Gastroesophageal sphincter (tissue), 4 donors: ENCODE measurements around the gene PRKAG2. TPM values are rescaled to one million over a fixed set of nuclear protein-coding genes. Genes with fewer than 3 reads are reported as not detected.
A peak's percentile ranks its signal among the peaks of the same experiment; 100 is the strongest.

ENCODE experiments used
- ATAC-seq: fragments of 150-250 bp; one replicate; pipeline ENCODE4 v1.9.1; 2016; ENCODE audit warnings: mild to moderate bottlenecking, moderate library complexity
- H3K27ac ChIP-seq, 4 donors: fragments of 200-600 bp; sonication (generic) in 3 of 4; 1 replicate in 3 of 4; 2 replicates in 1 of 4; pipeline ENCODE4 v1.5.1; 2016 to 2019
- H3K27me3 ChIP-seq: fragments of 200-600 bp; sonication (generic); one replicate; pipeline ENCODE4 v1.5.1; 2019
- H3K36me3 ChIP-seq, 2 donors: fragments of 200-600 bp; sonication (generic); one replicate each; pipeline ENCODE4 v1.5.1; 2019; ENCODE audit warnings: control low read depth in 1 of 2
- H3K4me1 ChIP-seq, 3 donors: fragments of 200-600 bp; sonication (generic); 1 replicate in 2 of 3; 2 replicates in 1 of 3; pipeline ENCODE4 v1.5.1; 2016 to 2019; ENCODE audit warnings: control low read depth in 2 of 3
- H3K4me3 ChIP-seq, 2 donors: fragments of 200-600 bp; sonication (generic); one replicate each; pipeline ENCODE4 v1.5.1; 2019; ENCODE audit warnings: mild to moderate bottlenecking in 1 of 2, moderate library complexity in 1 of 2
- H3K9me3 ChIP-seq, 3 donors: fragments of 200-600 bp; sonication (generic); one replicate each; pipeline ENCODE4 v1.5.1; 2017 to 2019; ENCODE audit warnings: control low read depth in 2 of 3
- EP300 ChIP-seq: sonication (generic); formaldehyde crosslinking; IDR thresholded peaks from one replicate; pipeline ENCODE4 v1.6.1; 2017; ENCODE audit warnings: antibody characterized with exemption, mild to moderate bottlenecking
- POLR2A ChIP-seq, 2 donors: fragments of 450-650 bp; IDR thresholded peaks; one replicate each; pipeline ENCODE4 v1.6.1; 2017; ENCODE audit warnings: antibody characterized with exemption in 2 of 2, mild to moderate bottlenecking in 2 of 2, moderate library complexity in 1 of 2
- POLR2AphosphoS5 ChIP-seq: sonication (generic); formaldehyde crosslinking; IDR thresholded peaks from one replicate; pipeline ENCODE4 v1.6.1; 2017; ENCODE audit warnings: antibody characterized with exemption
- WGBS, 2 donors: methylation state at CpG; one replicate each; pipeline ENCODE4 v1.1.5; 2018; ENCODE audit warnings: low coverage in 1 of 2; 5-methylcytosine and 5-hydroxymethylcytosine counted together
- total RNA-seq, 4 donors: library from RNA; depleted of rRNA; stranded (reverse); fragments of >200 nt; gene quantifications; one replicate each; pipeline ENCODE4 v1.1.0, GENCODE V29; 2016
- TF ChIP-seq, protein P1 (sequence below), 4 experiments: fragments of 200-600 bp in 2 of 4; fragments of 450-650 bp in 2 of 4; sonication (generic) in 1 of 4; IDR thresholded peaks; one replicate each; pipeline ENCODE4 v1.5.1; 2017 to 2019; ENCODE audit warnings: antibody characterized with exemption in 4 of 4, mild to moderate bottlenecking in 2 of 4, moderate library complexity in 2 of 4

The PRKAG2 gene
- total RNA-seq, 4 donors from 2014 or later = 48.9 to 89.0 (median 75.7) TPM

- Histone ChIP-seq H3K27me3 (no peaks in the 10 kb centered on the region), H3K9me3 (no peaks in the 10 kb centered on the region), H3K36me3 (peaks cover 0 to 4% of the 10 kb centered on the region in 2 donors), H3K4me1 (peaks cover 0 to 8% (median 0%) of the 10 kb centered on the region in 3 donors), H3K27ac (peak overlapping the region in 1 of 4 donors; percentile 41), H3K4me3 (peak overlapping the region in 1 of 2 donors; percentile 16)
- peak; percentile 44 for ATAC-seq
- TF ChIP-seq POLR2A (IDR thresholded peaks at IDR 0.05) = no peak
- no peak for TF ChIP-seq EP300
- TF ChIP-seq POLR2AphosphoS5 = no peak
- TF ChIP-seq, protein P1, sequence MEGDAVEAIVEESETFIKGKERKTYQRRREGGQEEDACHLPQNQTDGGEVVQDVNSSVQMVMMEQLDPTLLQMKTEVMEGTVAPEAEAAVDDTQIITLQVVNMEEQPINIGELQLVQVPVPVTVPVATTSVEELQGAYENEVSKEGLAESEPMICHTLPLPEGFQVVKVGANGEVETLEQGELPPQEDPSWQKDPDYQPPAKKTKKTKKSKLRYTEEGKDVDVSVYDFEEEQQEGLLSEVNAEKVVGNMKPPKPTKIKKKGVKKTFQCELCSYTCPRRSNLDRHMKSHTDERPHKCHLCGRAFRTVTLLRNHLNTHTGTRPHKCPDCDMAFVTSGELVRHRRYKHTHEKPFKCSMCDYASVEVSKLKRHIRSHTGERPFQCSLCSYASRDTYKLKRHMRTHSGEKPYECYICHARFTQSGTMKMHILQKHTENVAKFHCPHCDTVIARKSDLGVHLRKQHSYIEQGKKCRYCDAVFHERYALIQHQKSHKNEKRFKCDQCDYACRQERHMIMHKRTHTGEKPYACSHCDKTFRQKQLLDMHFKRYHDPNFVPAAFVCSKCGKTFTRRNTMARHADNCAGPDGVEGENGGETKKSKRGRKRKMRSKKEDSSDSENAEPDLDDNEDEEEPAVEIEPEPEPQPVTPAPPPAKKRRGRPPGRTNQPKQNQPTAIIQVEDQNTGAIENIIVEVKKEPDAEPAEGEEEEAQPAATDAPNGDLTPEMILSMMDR (IDR thresholded peaks at IDR 0.05) = no peak
- 58 to 83% methylated on average over 9 to 15 of the region's 16 CpGs for WGBS, 2 donors
Observed at GRCh38 chr7:151851145-151851751, 25.7 kb downstream of the PRKAG2 start.

DNA sequence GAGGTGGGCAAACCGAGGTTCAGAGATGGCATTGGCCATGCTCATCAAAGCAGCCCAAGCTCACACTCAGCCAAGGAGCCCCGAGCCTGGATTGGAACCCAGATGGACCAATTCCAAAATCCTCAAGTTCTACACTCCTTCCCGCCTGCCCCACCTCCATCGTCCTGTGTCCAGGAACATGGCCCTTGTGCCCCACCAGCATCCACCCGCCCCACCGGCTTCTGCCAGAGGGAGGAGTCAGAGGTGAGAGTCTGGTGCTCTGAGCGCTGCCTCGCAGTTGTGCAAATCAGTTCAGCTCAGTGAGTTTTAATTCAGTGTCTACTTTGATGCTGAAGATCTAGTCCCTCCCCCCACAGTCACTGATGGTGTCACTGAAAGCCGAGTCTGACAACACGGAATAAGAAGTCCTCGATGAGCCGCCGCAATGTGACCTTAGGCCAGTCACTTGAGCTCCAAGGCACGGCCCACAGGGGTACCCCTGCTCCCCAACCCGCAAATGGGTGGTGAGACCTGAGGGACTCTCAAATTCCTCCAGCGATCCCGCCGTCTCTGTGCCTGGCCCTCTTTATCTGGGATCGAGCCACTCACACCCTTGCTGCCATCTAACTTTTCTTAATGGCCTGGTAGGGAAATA lies 26.3 kb downstream of the PRKAG2 start:
- peak overlapping the region in 1 of 4 donors; percentile 10 for H3K27ac ChIP-seq

DNA sequence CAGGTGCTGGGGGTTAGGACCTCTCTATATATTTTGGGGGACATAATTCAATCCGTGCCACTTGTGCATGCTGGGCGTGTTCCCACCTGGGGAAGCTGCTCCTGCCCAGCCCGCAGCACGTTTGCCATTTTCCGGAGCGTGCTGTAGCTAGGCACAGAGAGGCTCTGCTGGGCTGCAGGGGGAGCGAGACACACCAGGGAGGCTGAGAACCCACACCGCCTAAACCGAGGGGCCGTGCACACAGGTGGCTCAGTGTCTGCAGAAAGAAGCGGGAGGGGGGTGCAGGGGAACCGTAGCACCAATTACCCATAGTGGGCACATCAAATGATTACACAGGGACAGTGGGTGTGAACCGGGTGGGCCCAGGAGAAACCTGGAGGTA lies 27.0 kb downstream of the PRKAG2 start:
- Histone ChIP-seq H3K4me1 (peaks cover 0 to 8% (median 0%) of the 10 kb centered on the region in 3 donors), H3K27ac (no peak overlapping the region), H3K27me3 (no peaks in the 10 kb centered on the region), H3K9me3 (no peaks in the 10 kb centered on the region), H3K36me3 (peaks cover 0 to 4% of the 10 kb centered on the region in 2 donors), H3K4me3 (no peak overlapping the region)
- ATAC-seq = no peak
- 80% methylated on average over 1 of the region's 13 CpGs for WGBS, 2 donors
- TF ChIP-seq POLR2A (IDR thresholded peaks at IDR 0.05) (no peak), POLR2AphosphoS5 (no peak), EP300 (no peak)
- TF ChIP-seq, protein P1 (IDR thresholded peaks at IDR 0.05) = no peak

More for the DNA sequence above, 26.3 kb downstream of the PRKAG2 start:
- H3K36me3 ChIP-seq = peaks cover 0 to 4% of the 10 kb centered on the region in 2 donors
- no peaks in the 10 kb centered on the region for H3K27me3 ChIP-seq
- ATAC-seq = no peak
- no peak overlapping the region for H3K4me3 ChIP-seq
- peaks cover 0 to 8% (median 0%) of the 10 kb centered on the region in 3 donors for H3K4me1 ChIP-seq
- no peaks in the 10 kb centered on the region for H3K9me3 ChIP-seq
- TF ChIP-seq, protein P1 (IDR thresholded peaks at IDR 0.05) = no peak
- TF ChIP-seq POLR2AphosphoS5 = no peak
- no peak for TF ChIP-seq EP300
- TF ChIP-seq POLR2A (IDR thresholded peaks at IDR 0.05) = no peak
- 80 to 100% methylated on average over 1 of the region's 19 CpGs for WGBS, 2 donors

DNA sequence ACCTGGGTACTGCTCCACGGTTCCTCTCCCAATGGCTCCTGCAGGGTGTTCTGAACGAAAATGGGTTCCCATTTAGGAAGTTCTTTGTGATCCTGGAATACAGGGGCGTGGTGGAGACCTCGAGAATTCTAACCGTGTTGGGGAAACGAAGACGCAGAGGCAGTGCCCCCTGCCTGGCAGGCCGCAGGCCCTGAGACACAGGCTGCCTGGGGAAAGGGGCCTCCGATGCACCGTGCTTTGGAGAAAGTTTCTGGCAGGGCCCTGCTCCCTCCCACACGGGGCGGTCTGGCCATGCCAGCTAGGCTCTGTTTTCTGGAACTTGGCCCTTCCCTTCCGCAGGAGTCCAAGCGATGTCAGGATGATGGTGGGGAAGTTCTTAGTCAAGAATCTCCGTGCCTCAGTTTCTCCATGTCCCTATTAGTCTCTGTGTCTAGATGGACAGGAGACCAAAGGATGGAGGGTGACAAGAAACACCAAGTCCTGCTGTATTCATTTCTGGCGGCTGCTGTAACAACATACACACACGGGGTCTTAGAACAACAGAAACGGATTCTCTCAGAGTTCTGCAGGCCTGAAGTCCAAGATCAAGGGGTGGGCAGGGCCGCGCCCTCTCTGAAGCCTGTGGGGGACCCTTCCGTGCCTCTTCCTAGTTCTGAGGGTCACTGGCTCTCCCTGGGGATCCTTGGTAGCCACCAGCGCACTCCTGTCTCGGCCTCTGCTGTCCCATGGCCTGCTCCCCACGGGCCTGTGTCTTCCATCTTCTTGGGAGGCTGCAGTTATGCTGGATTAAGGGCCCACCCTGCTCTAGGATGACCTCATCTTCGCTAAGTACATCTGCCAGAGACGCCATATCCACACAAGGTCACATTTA lies 27.7 kb downstream of the PRKAG2 start:
- no peak overlapping the region for H3K27ac ChIP-seq
- H3K27me3 ChIP-seq = no peaks in the 10 kb centered on the region
- no peak overlapping the region for H3K4me3 ChIP-seq
- H3K9me3 ChIP-seq = no peaks in the 10 kb centered on the region
- H3K36me3 ChIP-seq = peaks cover 0 to 4% of the 10 kb centered on the region in 2 donors
- TF ChIP-seq POLR2A (IDR thresholded peaks at IDR 0.05) = no peak
- 86 to 91% methylated on average over 13 of the region's 26 CpGs for WGBS, 2 donors
- peaks cover 0 to 8% (median 0%) of the 10 kb centered on the region in 3 donors for H3K4me1 ChIP-seq
- ATAC-seq = no peak

DNA sequence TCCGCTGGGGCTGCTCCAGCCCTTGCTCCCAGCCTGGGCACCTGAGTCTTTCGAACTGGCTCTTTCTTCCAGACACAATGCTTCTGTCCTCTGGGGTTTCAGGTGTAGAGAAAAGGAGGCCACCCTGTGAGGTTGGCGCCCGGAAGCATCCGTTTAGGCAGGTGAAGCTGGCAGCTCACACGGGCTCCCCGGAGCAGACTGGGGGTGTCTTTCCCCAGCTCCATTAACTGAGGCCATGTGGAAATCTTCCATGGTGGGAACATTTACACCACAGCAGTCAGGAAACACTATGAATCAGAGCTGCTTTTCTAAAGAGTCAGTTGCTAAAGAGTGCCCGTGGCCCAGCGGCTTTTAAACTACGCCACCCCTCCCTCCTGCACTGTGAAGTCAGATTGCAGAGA lies 29.2 kb downstream of the PRKAG2 start:
- TF ChIP-seq POLR2AphosphoS5 = no peak
- no peak for TF ChIP-seq POLR2A (IDR thresholded peaks at IDR 0.05)
- TF ChIP-seq, protein P1 (IDR thresholded peaks at IDR 0.05) = no peak
- no peak for TF ChIP-seq EP300

More for the DNA sequence above, 29.2 kb downstream of the PRKAG2 start:
- no peak overlapping the region for H3K27ac ChIP-seq
- ATAC-seq = no peak
- no peaks in the 10 kb centered on the region for H3K9me3 ChIP-seq
- H3K4me3 ChIP-seq = no peak overlapping the region
- 92% methylated on average over 4 of the region's 10 CpGs; no CpG with 5 or more reads in 1 of the 2 donors for WGBS, 2 donors
- peaks cover 0 to 4% of the 10 kb centered on the region in 2 donors for H3K36me3 ChIP-seq
- H3K4me1 ChIP-seq = peaks cover 0 to 8% (median 0%) of the 10 kb centered on the region in 3 donors
- no peaks in the 10 kb centered on the region for H3K27me3 ChIP-seq
